Measurements from ENCODE around the gene ZNF670.

ZNF670 gene

GRCh38 chr1:247107694-247108093 is 29.1 kb upstream of the ZNF670 start:
- H3K4me1 ChIP-seq (ENCODE audit: insufficient read depth, low read length), result peaks cover 16% of the 10 kb centered on the region
- no peak overlapping the region for H3K4me2 ChIP-seq (ENCODE audit: insufficient read depth, low read length)
- H3K79me2 ChIP-seq (ENCODE audit: insufficient read depth, low read length), result peaks cover 15% of the 10 kb centered on the region
- H3K27ac ChIP-seq (ENCODE audit: low read length), result no peak overlapping the region
- no peaks in the 10 kb centered on the region for H3K9me3 ChIP-seq (ENCODE audit: insufficient read depth, low read length, severe bottlenecking)
- no peak overlapping the region for H3K9ac ChIP-seq (ENCODE audit: low read depth, low read length)
- H2AFZ ChIP-seq (ENCODE audit: low read depth, low read length), result no peak overlapping the region
- H3K4me3 ChIP-seq (ENCODE audit: low read depth in 1 of 2, low read length in 2 of 2), result no peak overlapping the region
- TF ChIP-seq EZH2 (IDR thresholded peaks at IDR 0.05; ENCODE audit: borderline replicate concordance, low read depth, low read length, severe bottlenecking), result no peak
- TF ChIP-seq CTCF (IDR thresholded peaks at IDR 0.05; ENCODE audit: borderline replicate concordance, extremely low read depth, low read length, poor library complexity, severe bottlenecking), result no peak
- no peaks in the 10 kb centered on the region; the same call in 1 of the 2 replicates for H3K36me3 ChIP-seq (ENCODE audit: insufficient read depth, low read length)
- DNase-seq (no peak), ATAC-seq (ENCODE audit: insufficient read depth, low read depth) (no peak)
- H4K20me1 ChIP-seq (ENCODE audit: insufficient read depth, low read length), result no peaks in the 10 kb centered on the region
- no peaks in the 10 kb centered on the region for H3K27me3 ChIP-seq (ENCODE audit: insufficient read depth, low read length, poor library complexity)

- peaks cover 2% of the 10 kb centered on the region for H3K9me3 ChIP-seq (ENCODE audit: insufficient read depth, low read length, severe bottlenecking)
- H2AFZ ChIP-seq (ENCODE audit: low read depth, low read length), result no peak overlapping the region
- H3K27ac ChIP-seq (ENCODE audit: low read length), result no peak overlapping the region
- TF ChIP-seq CTCF (IDR thresholded peaks at IDR 0.05; ENCODE audit: borderline replicate concordance, extremely low read depth, low read length, poor library complexity, severe bottlenecking) (no peak), EZH2 (IDR thresholded peaks at IDR 0.05; ENCODE audit: borderline replicate concordance, low read depth, low read length, severe bottlenecking) (no peak)
- H3K4me3 ChIP-seq (ENCODE audit: low read depth in 1 of 2, low read length in 2 of 2), result no peak overlapping the region
- ATAC-seq (ENCODE audit: insufficient read depth, low read depth) (no peak), DNase-seq (no peak)
- H3K36me3 ChIP-seq (ENCODE audit: insufficient read depth, low read length), result peaks cover 16% of the 10 kb centered on the region
- no peaks in the 10 kb centered on the region for H3K27me3 ChIP-seq (ENCODE audit: insufficient read depth, low read length, poor library complexity)
- H3K79me2 ChIP-seq (ENCODE audit: insufficient read depth, low read length), result peaks cover 32% of the 10 kb centered on the region
- H3K4me1 ChIP-seq (ENCODE audit: insufficient read depth, low read length), result peaks cover 26% of the 10 kb centered on the region
- H3K9ac ChIP-seq (ENCODE audit: low read depth, low read length), result no peak overlapping the region
- no peak overlapping the region for H3K4me2 ChIP-seq (ENCODE audit: insufficient read depth, low read length)
- peaks cover 4% of the 10 kb centered on the region; the same call in 1 of the 2 replicates for H4K20me1 ChIP-seq (ENCODE audit: insufficient read depth, low read length)
Observed at GRCh38 chr1:247105966-247106365, 27.4 kb upstream of the ZNF670 start.

- peak overlapping the region in 1 of 2 experiments; percentile 86; a peak in 3 of 4 replicates for H3K4me3 ChIP-seq (ENCODE audit: low read depth in 1 of 2, low read length in 2 of 2)
- peak overlapping the region; percentile 95 for H3K9ac ChIP-seq (ENCODE audit: low read depth, low read length)
- no peak for TF ChIP-seq EZH2 (IDR thresholded peaks at IDR 0.05; ENCODE audit: borderline replicate concordance, low read depth, low read length, severe bottlenecking)
- no peak for TF ChIP-seq CTCF (IDR thresholded peaks at IDR 0.05; ENCODE audit: borderline replicate concordance, extremely low read depth, low read length, poor library complexity, severe bottlenecking)
- H4K20me1 ChIP-seq (ENCODE audit: insufficient read depth, low read length), result peaks cover 12% of the 10 kb centered on the region; the same call in 1 of the 2 replicates
- H2AFZ ChIP-seq (ENCODE audit: low read depth, low read length), result peak overlapping the region; percentile 94
- H3K79me2 ChIP-seq (ENCODE audit: insufficient read depth, low read length), result peaks cover 42% of the 10 kb centered on the region
- H3K4me1 ChIP-seq (ENCODE audit: insufficient read depth, low read length), result peaks cover 26% of the 10 kb centered on the region
- peaks cover 25% of the 10 kb centered on the region for H3K36me3 ChIP-seq (ENCODE audit: insufficient read depth, low read length)
- ATAC-seq (ENCODE audit: insufficient read depth, low read depth) (no peak), DNase-seq (no peak)
- H3K9me3 ChIP-seq (ENCODE audit: insufficient read depth, low read length, severe bottlenecking), result peaks cover 2% of the 10 kb centered on the region
- H3K27ac ChIP-seq (ENCODE audit: low read length), result peak overlapping the region; percentile 95
- peak overlapping the region; percentile 68 for H3K4me2 ChIP-seq (ENCODE audit: insufficient read depth, low read length)
- H3K27me3 ChIP-seq (ENCODE audit: insufficient read depth, low read length, poor library complexity), result no peaks in the 10 kb centered on the region
Observed at GRCh38 chr1:247104965-247105364, 26.4 kb upstream of the ZNF670 start.

Data from DND-41 (cell line).